HEK293T (cell line): ENCODE measurements around the gene VWCE.

Experiments
- FOXA1 ChIP-seq: fragments of 450-650 bp; IDR thresholded peaks from 2 replicates; pipeline ENCODE4 v1.6.1; 2016; ENCODE audit warnings: mild to moderate bottlenecking
- FOXK2 ChIP-seq: fragments of 450-650 bp; IDR thresholded peaks from 2 replicates; pipeline ENCODE4 v1.6.1; 2016; ENCODE audit warnings: mild to moderate bottlenecking
- L3MBTL2 ChIP-seq: fragments of 450-650 bp; conservative IDR thresholded peaks from 2 replicates; pipeline ENCODE4 v1.6.1; 2016; ENCODE audit warnings: mild to moderate bottlenecking
- LEF1 ChIP-seq: fragments of 450-650 bp; IDR thresholded peaks from 2 replicates; pipeline ENCODE4 v1.6.1; 2017; ENCODE audit warnings: mild to moderate bottlenecking, borderline replicate concordance
- SUZ12 ChIP-seq: fragments of 450-650 bp; IDR thresholded peaks from 2 replicates; pipeline ENCODE4 v1.6.1; 2016; ENCODE audit warnings: mild to moderate bottlenecking
- TARDBP ChIP-seq: fragments of 450-650 bp; IDR thresholded peaks from 2 replicates; pipeline ENCODE4 v1.6.1; 2016
- ZNF384 ChIP-seq: fragments of 450-650 bp; IDR thresholded peaks from 2 replicates; pipeline ENCODE4 v1.6.1; 2016

- no peak for TF ChIP-seq FOXA1
- TF ChIP-seq SUZ12, result no peak
- no peak for TF ChIP-seq LEF1
- no peak for TF ChIP-seq FOXK2
- TF ChIP-seq L3MBTL2, result no peak; the same call in 1 of the 2 replicates
- no peak for TF ChIP-seq ZNF384
- TF ChIP-seq TARDBP, result no peak
Observed at GRCh38 chr11:61281581-61282250, 13.4 kb downstream of the VWCE start.
